ENCODE results near the gene GRID1.

GRCh38 chr10:86057708-86058107 is 308.9 kb downstream of the GRID1 start:
- TF ChIP-seq CTCF (optimal IDR thresholded peaks at IDR 0.05 in 1 of 3, IDR thresholded peaks at IDR 0.05 in 1 of 3, conservative IDR thresholded peaks at IDR 0.05 in 1 of 3; ENCODE audit: extremely low read depth in 1 of 3, insufficient read depth in 2 of 3, low read length in 3 of 3): no peak
- no peak for TF ChIP-seq EZH2 (IDR thresholded peaks at IDR 0.05; ENCODE audit: low read length)
